DMS 273 (cell line): ENCODE measurements around the gene WDFY4.

Experiments used
- DNase-seq: peaks from one replicate; lab custom pipeline; 2025; ENCODE audit not compliant: unreplicated experiment; lab: John Stamatoyannopoulos, UW

Gene WDFY4

GRCh38 chr10:48769706-48770435 lies 85.2 kb downstream of the WDFY4 start:
- DNase-seq = no peak

DNA sequence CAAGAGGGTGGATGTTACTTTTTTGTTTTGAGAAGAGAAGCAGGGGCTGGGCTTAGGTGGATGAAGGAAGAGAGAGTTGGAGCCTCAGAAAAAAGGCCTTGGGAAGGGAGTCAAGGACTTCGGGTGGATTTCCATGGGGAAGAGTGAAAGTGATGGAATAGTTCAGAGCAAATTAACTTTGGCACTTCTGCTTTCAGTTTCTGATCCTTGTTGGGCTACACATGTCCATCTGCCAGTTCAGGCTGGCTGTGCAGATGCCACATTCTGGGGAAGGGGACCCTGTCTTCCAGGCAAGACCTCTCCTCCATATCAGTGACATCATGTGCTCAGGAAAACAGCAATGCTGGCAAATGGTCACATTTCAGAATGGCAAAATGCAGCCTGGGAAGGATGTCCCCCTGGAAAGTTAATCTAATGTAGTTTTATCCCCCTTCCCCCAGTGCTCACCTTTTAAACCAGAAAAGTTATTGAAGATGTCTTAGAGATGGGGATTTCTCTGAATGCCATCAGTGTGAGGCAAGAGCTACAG lies 86.0 kb downstream of the WDFY4 start:
- no peak for DNase-seq

GRCh38 chr10:48771234-48771633 lies 86.6 kb downstream of the WDFY4 start:
- DNase-seq = no peak

GRCh38 chr10:48772059-48772458 lies 87.4 kb downstream of the WDFY4 start:
- no peak for DNase-seq

- no peak for DNase-seq
These were observed 88.9 kb downstream of the WDFY4 start for GRCh38 chr10:48773580-48773979.

DNA sequence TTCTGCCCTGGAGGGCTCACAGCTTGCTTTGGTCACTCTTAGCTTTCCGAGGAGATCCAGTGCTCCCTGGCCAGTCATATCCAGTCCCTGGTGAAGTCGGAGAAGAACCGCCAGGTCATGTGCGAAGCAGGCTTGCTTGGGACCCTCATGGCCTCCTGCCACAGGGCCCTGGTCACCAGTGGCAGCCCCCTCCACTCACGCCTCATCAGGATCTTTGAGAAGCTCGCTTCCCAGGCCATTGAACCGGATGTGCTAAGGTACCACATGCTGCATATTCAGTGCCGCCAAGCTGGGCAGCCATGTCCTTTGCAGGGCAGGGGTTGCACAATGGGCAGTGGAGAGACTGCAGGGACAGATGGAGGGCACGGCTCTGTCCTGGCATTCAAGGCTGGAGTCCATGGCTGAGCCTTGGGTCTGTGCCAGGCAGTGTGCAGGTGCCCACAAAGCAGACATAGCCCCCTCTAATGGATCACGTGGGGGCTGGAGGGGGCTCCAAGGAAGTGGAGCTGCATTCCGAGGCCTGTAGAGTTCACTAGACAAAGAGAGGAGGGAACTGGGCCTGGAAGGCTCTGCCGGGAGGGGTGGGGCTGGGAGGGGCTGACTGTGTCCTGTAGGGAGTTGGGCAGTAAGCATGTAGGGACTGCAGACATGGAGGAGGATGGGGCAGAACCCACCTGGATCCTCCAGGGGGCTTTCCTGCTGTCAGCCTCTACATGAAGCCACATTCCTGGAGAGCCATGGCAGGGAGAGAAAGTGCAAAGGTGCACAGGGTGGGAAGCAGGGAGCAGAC lies 89.9 kb downstream of the WDFY4 start:
- DNase-seq = no peak

DNA sequence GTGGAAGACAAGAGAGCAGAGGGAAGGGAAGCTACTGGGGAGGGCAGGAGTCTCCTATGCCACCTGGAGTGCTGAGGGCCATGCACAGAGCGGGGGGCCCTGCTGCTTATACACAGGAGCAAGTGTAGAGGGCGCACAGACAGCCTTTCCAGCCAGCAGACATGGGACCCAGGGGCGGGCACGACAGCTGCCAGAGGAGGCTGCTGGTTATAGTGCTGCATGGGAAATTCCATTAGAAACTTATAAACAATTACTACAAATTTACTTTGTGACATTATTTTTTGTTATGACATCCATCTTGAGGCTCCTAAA lies 90.5 kb downstream of the WDFY4 start:
- no peak for DNase-seq

GRCh38 chr10:48776005-48776522 lies 91.4 kb downstream of the WDFY4 start:
- no peak for DNase-seq

DNA sequence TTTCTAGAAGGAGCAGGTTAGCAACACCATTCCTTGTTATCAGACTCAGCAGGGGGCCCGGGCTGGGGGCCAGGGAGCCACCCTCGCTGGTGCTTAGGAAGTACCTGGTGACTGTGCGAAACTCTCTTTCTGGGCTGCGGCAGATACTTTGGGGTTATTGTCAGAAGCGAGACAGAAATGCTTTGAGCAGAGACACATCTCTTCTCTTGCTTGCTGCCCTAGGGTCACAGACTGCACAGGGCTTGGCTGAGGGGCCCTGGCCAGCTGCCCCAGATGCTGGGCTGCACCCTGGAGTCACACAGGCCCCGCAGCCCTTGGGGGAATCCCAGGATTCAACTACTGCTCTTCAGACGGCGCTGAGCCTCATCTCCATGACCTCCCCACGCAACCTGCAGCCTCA lies 91.9 kb downstream of the WDFY4 start:
- no peak for DNase-seq

- no peak for DNase-seq
These were observed 92.4 kb downstream of the WDFY4 start for GRCh38 chr10:48777110-48777509.

DNA sequence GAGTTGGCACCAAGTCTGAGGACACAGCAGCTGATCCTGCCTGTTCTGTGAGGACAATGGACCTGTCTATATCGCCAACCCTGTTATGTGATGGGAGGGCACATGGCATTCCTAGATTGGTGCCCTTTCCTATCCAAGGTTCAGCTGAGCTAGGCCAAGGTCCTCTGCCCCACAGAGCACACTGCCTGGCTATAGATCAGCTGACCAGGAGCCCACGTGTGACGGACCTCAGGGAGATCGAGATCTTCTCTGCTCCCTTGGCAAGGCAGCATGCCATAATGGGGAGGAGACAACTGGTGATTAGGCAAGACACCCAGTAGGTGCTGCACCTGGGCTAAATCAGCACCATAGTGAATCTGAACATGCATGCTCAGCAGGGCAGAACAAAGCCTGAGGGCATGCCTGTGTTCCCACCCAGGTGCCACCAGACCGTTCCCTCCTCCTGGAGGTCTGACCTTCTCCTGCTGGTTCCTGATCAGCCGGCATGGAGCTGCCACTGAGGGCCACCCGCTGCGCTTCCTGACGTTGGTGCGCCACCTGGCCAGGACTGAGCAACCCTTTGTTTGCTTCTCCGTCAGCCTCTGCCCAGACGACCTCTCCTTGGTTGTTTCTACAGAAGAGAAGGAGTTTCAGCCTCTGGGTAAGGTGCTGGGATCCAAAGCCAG lies 93.7 kb downstream of the WDFY4 start:
- DNase-seq = no peak

- no peak for DNase-seq
These were observed 94.4 kb downstream of the WDFY4 start for GRCh38 chr10:48779077-48779476.

GRCh38 chr10:48779546-48780152 lies 95.0 kb downstream of the WDFY4 start:
- no peak for DNase-seq

DNA sequence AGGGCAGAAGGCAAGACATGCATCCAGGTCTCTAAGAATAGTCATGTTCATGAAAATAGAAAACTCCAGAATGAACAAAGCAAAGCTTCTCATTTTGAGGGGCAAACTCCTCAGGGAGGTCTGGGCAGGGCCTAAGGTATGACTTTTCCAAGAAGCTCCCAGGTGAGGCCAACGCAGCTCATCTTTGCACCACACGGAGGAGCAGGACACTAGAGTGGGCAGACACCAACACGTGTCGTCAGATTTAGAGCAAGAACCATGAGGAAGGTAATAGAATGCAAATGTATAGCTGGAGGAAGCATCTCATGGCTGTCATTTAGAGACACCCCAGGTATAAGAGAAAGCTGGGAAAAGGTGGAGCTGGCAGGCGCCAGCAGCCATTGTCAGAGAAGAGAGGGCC lies 95.7 kb downstream of the WDFY4 start:
- DNase-seq = no peak

DNA sequence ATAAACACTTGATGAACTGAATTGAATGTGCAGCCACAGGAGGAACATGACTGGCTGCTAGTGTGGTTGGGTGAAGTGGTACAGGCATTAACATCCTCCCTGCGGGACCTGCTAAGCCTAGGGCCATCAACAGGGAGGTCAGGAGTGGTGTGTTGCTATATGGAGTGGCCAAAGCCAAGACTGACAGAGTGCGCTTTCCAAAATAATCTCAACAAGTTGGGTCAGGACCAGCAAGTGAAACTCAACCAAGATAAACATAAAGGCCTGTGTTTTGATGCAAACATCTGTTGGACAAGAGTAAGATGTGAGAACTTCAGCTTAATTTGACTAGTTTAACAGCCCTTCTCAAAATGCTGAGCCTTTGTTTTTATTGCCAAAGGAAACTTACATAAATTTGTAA lies 97.7 kb downstream of the WDFY4 start:
- no peak for DNase-seq

DNA sequence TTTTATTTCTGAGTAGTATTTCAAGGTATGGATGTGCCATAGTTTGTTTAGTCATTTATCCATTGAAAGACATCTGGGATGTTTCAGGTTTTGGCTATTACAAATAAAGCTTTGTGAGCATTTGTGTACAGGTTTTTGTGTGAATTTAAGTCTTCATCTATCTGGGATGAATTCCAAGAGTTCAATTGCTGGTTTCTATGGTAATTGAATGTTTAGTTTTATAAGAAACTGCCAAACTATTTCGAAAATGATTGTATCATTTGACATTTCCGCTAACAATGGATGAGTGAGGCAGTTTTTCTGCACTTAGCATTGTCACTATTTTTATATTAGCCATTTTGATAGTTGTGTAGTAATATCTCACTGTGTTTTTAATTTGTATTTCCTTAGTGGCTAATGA lies 99.4 kb downstream of the WDFY4 start:
- DNase-seq = no peak

DNA sequence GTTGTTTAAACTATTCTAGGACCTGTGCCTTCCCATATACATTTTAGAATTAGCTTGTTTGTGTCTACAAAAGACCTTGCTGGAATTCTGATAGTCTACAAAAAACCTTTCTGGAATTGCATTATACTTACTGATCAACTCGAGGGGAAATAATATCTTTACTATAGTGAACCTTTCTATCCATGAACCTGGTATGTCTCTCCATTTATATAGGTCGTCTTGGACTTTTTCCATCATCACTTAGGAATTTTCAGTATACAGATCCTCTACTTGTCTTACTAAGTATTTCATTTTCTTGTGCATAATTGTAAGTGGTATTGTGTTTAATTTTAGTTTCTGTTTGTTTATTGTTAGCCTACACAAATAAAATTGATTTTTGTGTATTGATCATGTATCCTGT lies 101.1 kb downstream of the WDFY4 start:
- DNase-seq = no peak

GRCh38 chr10:48786606-48787282 lies 102.1 kb downstream of the WDFY4 start:
- no peak for DNase-seq

- no peak for DNase-seq
These were observed 103.9 kb downstream of the WDFY4 start for GRCh38 chr10:48788554-48788953.

GRCh38 chr10:48789486-48790456 lies 105.1 kb downstream of the WDFY4 start:
- no peak for DNase-seq
